BE2C (cell line): ENCODE measurements around the gene RALBP1.

Experiments
- DNase-seq: peaks from one replicate; pipeline ENCODE4 v3.0.0-alpha.2; 2020
- H3K27me3 ChIP-seq: fragments of 250-450 bp; sonication (Bioruptor Pico); 2 replicates; pipeline ENCODE4 v1.5.1; 2020; ENCODE audit warnings: mild to moderate bottlenecking
- H3K36me3 ChIP-seq: fragments of 250-450 bp; sonication (Bioruptor Pico); 2 replicates; pipeline ENCODE4 v1.5.1; 2020; ENCODE audit warnings: mild to moderate bottlenecking
- H3K4me1 ChIP-seq: fragments of 250-450 bp; sonication (Bioruptor Pico); 2 replicates; pipeline ENCODE4 v1.5.1; 2020
- H3K4me3 ChIP-seq: 2 replicates; pipeline ENCODE4 v1.5.1; 2011; ENCODE audit warnings: low read depth, low read length
- H3K9me3 ChIP-seq: fragments of 250-450 bp; sonication (Bioruptor Pico); 2 replicates; pipeline ENCODE4 v1.5.1; 2020
- TF ChIP-seq, protein P1 (sequence below): IDR thresholded peaks from 2 replicates; pipeline ENCODE4 v1.5.1; 2012; ENCODE audit warnings: mild to moderate bottlenecking, low read depth, low read length

Gene RALBP1

DNA sequence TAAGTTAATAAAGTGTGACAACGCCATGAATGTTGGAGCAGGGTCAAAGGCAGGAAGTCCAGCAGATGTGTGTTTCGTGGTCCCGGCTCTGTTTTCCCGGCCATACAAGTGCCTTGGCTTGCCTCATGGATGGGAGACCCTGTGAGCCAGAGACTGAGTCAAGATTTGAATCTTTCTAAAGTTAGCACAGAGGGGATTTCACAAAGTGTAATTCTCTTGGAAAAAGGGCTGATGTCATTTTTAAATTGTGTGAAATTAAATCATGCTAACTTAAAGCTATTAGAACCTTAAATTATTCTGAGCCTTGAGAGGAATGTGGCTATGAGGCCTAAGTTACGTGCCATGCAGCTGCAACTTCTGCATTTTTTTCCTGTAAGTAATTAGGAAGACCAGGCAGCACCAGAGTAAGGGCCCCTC is 38.3 kb upstream of the RALBP1 start:
- H3K4me1 ChIP-seq, result no peaks in the 10 kb centered on the region
- H3K9me3 ChIP-seq, result no peaks in the 10 kb centered on the region
- TF ChIP-seq, protein P1, sequence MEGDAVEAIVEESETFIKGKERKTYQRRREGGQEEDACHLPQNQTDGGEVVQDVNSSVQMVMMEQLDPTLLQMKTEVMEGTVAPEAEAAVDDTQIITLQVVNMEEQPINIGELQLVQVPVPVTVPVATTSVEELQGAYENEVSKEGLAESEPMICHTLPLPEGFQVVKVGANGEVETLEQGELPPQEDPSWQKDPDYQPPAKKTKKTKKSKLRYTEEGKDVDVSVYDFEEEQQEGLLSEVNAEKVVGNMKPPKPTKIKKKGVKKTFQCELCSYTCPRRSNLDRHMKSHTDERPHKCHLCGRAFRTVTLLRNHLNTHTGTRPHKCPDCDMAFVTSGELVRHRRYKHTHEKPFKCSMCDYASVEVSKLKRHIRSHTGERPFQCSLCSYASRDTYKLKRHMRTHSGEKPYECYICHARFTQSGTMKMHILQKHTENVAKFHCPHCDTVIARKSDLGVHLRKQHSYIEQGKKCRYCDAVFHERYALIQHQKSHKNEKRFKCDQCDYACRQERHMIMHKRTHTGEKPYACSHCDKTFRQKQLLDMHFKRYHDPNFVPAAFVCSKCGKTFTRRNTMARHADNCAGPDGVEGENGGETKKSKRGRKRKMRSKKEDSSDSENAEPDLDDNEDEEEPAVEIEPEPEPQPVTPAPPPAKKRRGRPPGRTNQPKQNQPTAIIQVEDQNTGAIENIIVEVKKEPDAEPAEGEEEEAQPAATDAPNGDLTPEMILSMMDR, result no peak
- H3K4me3 ChIP-seq, result no peak overlapping the region
- H3K27me3 ChIP-seq, result no peaks in the 10 kb centered on the region
- no peaks in the 10 kb centered on the region for H3K36me3 ChIP-seq
- DNase-seq, result no peak

DNA sequence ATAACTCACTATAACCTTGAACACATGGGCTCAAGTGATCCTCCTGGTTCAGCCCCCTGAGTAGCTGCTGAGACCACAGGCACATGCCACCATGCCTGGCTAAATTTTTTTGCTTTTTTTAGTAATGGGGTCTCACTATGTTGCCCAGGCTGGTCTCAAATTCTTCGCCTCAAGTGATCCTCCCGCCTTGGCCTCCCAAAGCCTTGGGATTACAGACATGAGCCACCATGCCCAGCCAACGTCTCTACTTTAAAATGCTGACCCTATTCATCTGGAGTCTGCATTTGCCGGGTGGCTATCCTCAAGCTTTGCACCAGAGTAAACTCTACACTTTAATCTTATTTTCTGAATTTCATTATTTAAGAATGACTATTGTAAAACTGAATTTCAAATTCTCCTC is 37.6 kb upstream of the RALBP1 start:
- no peaks in the 10 kb centered on the region for H3K27me3 ChIP-seq
- H3K4me1 ChIP-seq, result no peaks in the 10 kb centered on the region
- TF ChIP-seq, protein P1, result no peak
- H3K36me3 ChIP-seq, result no peaks in the 10 kb centered on the region
- DNase-seq, result no peak
- H3K9me3 ChIP-seq, result no peaks in the 10 kb centered on the region
- H3K4me3 ChIP-seq, result no peak overlapping the region

DNA sequence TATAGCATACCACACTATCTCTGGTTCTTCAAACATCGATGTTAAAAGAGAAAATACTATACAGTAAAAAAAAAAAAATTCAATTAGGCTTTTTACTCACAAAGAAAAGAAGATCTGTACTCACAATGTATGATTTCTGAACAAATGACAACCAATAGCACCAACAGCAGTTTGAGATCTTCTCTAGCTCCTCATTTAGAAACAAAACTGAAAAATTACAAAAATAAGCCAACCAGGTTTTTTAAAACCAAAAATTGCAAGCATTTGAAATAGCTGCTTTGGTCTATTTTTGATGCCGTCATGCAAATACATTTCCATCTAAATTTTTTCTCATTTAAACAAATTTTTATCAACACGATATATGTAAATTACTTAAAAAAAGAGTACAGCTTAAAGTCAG is 34.3 kb upstream of the RALBP1 start:
- Histone ChIP-seq H3K4me1 (no peaks in the 10 kb centered on the region), H3K4me3 (no peak overlapping the region), H3K36me3 (no peaks in the 10 kb centered on the region), H3K9me3 (no peaks in the 10 kb centered on the region), H3K27me3 (no peaks in the 10 kb centered on the region)
- TF ChIP-seq, protein P1, result no peak
- no peak for DNase-seq

DNA sequence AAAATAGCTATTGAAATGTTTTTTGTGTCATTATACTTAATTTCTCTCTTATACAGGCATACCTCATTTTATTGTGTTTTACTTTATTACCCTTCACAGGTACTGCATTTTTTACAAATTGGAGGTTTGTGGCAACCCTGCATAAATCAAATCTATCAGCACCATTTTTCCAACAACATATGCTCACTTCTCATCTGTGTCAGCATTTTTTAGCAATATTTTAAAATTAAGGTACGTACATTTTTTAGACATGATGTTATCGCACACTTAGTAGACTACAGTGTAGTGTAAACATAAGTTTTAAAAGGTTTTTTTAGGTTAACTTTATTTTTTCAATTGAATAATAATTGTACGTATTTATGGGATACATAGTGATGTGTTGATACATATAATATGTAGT is 30.8 kb upstream of the RALBP1 start:
- Histone ChIP-seq H3K36me3 (no peaks in the 10 kb centered on the region), H3K27me3 (no peaks in the 10 kb centered on the region), H3K4me3 (no peak overlapping the region), H3K9me3 (no peaks in the 10 kb centered on the region), H3K4me1 (no peaks in the 10 kb centered on the region)
- no peak for DNase-seq
- TF ChIP-seq, protein P1, result no peak

DNA sequence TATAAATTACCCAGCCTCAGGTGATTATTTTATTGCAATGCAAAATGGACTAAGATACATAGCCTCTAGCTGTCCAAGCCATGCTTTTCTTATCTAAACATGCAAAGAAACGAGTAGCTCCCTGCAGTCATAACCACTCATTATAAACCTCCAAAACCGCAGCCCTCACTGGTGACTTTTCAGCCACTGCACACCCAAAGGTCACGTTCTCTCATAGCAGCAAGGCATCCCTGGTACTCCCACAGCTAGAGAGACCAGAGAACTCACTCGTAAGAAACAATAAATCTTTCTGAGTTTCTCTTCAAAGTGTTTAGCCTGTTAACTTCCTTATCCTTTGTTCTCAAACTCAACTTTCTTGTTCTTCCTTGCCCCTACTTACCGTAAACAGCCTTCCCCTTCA is 28.5 kb upstream of the RALBP1 start:
- H3K4me1 ChIP-seq, result no peaks in the 10 kb centered on the region
- H3K36me3 ChIP-seq, result no peaks in the 10 kb centered on the region
- no peaks in the 10 kb centered on the region for H3K9me3 ChIP-seq
- no peaks in the 10 kb centered on the region for H3K27me3 ChIP-seq
- no peak for DNase-seq
- H3K4me3 ChIP-seq, result no peak overlapping the region
- TF ChIP-seq, protein P1, result no peak

DNA sequence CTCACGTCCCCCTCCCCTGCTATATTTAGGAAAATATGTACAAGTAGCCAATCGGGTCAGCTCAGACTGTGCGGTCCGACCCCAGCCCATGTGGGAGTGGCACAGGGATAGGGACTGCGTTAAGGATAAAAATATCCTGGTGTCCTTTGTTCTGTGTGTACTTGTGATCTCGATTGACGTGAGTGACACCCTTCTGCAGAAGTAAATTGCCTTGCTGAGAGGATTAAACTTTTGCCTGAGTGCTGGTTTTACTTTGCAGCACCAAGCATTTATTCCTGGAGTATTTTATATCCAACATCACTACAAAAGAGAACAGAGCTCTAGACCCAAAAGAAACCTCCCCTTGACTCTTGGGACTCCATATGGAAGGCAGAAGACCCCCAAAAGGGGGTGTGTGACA is 28.0 kb upstream of the RALBP1 start:
- Histone ChIP-seq H3K4me1 (no peaks in the 10 kb centered on the region), H3K36me3 (no peaks in the 10 kb centered on the region), H3K4me3 (no peak overlapping the region), H3K9me3 (no peaks in the 10 kb centered on the region), H3K27me3 (no peaks in the 10 kb centered on the region)
- TF ChIP-seq, protein P1, result no peak
- DNase-seq, result no peak
